ELF-1 (cell line): ENCODE results near the gene GDPD4.

Source experiments
- DNase-seq: peaks from one replicate; pipeline ENCODE4 v3.0.0-alpha.2; 2016; ENCODE audit warnings: low read depth, low spot score

Gene GDPD4

DNA sequence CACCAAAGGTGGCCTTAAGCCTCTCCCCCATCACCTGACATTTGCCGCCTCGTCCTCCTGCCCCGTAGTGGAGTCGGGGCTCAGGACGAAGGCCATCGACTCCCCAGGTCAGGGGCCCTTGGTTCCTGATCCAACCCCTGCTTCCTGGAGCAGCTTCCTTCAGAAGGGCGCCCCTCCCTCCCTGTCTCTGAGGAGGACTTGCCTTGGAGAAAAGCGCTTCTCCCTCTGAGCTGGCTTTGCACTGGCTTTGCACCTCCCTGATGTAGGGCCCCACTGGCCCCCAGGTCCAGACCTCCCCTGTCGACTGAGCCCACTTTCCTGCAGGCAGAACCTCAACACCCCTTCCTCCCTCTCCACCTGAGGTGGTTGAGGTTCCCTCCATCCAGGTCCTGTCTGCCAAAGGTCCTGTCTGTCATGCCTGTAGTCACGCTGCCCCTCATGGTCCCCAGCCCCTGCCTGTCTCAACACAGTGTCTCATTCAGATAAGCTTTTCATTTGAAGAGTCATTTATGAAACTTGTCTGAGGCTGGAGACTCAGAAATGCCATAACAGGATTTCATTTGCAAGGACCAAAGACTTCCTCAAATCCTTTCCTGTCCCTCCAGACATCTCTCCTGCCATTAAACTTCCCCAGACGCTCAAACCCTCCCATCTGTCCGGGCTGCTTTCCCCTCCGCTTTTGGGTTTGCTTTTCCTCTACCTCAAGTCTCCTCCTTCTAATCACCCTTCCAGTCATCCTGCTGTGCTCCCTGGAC lies 95.0 kb downstream of the GDPD4 start:
- no peak for DNase-seq

DNA sequence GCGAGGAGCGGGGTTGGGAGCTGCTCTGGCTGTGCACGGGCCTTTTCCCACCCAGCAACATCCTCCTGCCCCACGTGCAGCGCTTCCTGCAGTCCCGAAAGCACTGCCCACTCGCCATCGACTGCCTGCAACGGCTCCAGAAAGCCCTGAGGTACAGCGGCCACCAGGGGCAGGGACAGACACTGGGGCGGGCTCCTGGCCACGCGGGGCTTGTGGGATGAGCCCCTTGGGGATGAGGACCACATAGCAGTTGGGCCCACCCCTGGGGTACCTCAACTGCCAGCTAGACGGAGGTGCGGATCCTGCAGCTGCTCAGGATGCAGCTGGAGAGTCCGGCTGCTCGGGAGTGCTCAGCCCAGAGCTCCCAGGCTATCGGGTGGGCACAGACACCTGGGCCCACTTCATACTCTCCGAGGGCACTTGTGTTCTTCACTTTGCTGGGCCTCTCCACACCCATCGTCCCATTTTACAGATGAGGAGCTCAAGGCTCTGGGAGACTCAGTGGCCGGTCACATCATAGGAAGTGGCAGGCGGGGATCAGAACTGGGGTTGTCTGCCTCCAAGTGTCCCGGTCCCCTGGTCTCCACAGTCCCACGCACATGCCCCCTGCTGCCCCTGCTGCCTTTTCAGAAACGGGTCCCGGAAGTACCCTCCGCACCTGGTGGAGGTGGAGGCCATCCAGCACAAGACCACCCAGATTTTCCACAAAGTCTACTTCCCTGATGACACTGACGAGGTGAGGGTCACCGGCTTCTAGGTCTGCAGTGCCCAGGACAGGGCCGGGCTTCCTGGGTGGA lies 95.8 kb downstream of the GDPD4 start:
- DNase-seq = no peak

DNA sequence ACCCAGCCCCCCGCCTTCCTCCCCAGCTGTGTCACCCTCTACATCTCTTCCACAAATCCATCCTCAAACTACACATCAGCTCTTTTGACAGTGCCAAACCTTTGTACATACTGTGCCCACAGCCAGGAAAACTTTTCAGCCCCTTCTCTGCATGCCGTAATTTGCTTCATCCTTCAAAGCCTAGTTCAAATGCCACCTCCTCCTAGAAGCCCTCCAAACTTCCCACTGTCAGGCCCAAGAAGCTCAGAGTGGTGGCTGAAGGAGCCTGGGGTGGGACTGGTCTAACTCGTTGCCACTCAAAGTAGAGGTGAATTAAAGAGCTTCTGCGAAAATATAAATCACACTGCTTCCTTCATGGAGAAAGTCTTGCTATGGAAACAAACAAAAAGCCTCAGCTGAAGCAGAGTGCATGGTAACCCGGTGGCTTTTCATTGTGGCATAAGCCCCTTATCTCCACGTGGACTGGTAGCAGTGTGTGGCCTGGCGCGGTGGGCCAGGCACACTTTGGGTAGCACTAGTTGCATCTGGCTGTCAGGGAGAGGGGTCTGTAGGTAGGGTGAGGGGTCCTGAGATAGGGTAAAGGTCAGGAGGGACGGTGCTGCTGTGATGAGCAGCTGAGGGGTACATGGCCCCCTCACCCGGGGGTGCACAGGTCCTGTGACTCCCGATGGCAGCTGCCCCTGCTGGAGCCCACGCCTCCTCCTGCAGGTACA lies 96.6 kb downstream of the GDPD4 start:
- DNase-seq = no peak

- no peak for DNase-seq
Measured at GRCh38 chr11:77203901-77204753, 97.4 kb downstream of the GDPD4 start.

DNA sequence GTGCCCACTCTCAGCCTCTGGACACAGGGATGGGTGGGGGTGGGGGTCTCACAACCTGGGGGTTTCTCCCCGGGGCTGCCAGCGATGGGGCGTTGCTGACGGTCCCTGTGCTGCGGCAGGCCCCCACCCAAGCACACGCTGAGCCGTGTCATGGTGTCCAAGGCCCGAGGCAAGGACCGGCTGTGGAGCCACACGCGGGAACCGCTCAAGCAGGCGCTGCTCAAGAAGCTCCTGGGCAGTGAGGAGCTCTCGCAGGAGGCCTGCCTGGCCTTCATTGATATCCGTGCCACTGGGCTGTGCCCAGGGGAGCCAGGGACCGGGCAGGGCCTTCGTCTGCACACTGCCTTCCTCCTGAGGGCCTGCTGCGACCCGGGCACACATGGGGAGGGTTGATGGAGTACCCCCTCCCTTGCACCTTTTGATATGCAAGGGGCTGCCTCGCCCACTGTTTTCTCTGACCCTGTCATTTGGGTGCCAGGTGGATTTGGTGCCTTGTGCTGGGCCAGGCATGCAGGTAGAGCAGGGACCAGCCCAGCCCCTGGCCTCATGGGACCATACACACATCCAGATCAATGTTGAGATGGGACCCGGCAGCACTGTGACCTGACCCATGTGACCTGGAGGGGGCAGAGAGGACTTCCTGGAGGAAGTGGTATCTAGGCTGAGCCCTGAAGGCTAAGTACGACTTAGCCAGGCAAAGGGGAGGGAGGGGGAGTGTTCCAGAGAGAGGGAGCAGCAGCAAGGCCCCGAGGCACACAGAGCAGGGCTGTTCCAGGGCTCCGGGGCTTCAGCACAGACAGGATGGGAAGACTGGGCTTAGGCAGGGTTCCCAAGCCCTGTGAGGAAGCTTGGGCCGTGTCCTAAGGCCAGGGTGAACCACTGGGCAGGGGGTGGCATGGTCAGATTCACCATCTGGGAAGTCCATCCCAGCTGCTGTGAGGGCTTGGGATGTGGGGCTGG lies 98.3 kb downstream of the GDPD4 start:
- peak; percentile 30 for DNase-seq

- no peak for DNase-seq
Measured at GRCh38 chr11:77201991-77202841, 99.3 kb downstream of the GDPD4 start.

- no peak for DNase-seq
Measured at GRCh38 chr11:77201370-77201769, 100.1 kb downstream of the GDPD4 start.

- no peak for DNase-seq
Measured at GRCh38 chr11:77200351-77201268, 100.9 kb downstream of the GDPD4 start.

GRCh38 chr11:77199137-77199745 lies 102.2 kb downstream of the GDPD4 start:
- DNase-seq = no peak

DNA sequence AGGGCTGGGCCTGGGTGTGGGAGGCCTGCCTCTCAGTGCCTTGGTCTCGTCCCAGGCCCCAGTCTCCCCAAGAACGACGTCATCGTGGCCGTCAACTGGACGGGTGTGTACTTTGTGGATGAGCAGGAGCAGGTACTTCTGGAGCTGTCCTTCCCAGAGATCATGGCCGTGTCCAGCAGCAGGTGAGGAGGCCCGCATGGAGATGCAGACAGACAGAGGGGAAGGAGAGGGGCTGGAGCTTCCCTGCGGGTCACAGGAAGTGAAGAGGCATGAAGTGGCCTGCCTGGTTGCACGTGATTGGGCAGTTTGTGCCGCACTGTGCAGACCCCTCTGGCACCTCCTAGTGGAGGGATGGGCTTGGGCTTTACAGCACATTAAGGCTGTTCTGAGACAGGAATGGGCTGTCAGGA lies 103.0 kb downstream of the GDPD4 start:
- peak; percentile 63 for DNase-seq

- no peak for DNase-seq
Measured at GRCh38 chr11:77197626-77198320, 103.7 kb downstream of the GDPD4 start.

DNA sequence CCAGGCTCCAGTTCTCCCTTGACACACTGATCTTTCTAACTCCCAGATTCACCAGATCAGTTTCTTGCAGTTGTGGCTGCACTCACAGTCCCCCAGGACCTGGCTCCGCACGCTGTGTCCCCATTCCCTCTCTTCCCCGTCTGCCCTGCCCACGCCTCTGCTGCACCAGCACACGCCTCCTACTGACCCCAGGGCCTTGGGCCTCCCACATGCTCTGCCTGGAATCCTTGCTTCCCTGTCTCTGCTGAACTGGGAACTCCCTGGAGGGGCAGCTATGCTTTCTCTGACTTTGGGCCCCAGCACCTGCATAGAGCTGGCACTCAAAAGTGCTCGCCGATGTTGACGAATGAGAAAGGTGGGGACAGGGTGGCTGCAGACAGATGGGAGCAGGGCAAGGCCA lies 104.5 kb downstream of the GDPD4 start:
- DNase-seq = no peak

DNA sequence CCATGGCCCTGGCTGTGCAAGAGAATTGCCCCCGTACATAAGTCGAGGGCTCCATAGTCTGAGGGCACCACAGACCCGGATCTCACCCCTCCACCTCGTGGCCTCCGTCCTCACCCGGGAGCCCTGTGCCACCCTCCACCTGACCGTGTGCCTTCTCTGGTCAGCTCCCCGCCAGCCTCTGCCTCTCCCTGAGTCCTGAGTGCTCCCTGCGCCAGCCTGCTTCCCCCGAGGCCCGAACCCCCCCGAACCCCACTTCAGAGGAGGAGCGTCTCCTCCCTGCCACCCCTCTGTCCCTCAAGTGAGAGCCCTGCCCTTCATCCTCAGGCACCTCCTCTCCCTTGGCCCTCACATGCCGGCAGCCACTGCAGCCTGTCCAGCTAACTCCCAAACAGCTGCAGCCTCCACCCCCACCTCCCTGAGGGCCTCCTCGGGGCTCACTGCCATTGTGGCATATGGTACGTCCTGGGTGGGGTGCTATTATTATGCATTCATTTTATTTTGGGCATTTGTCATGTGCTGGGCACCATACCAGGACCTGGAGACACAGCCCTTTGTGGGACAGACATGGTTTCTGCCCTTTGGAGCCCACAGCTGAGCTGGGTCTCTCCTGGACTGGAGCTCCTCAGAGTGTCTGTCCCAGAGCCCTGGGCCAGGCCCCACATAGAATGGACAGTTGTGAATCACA lies 106.3 kb downstream of the GDPD4 start:
- DNase-seq = no peak

- DNase-seq = no peak
Measured at GRCh38 chr11:77193911-77194830, 107.3 kb downstream of the GDPD4 start.

DNA sequence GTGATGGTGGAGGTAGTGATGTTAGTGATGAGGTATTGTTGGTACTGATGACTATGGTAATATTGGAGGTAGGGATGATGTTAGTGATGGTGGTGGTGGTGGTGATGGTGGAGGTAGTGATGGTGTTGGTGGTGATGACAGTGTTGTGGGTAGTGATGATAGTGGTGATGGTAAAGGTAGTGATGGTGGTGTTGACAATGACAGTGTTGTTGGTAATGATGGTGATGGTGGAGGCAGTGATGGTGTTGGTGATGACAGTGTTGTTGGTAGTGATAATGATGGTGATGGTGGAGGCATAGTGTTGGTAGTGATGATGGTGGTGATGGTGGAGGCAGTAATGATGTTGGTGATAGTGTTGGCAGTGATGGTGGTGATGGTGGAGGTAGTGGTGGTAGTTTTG lies 108.3 kb downstream of the GDPD4 start:
- DNase-seq = no peak
